Progenitor cell of endocrine pancreas (in vitro differentiated cells): ENCODE data around the gene SCARF2. TPM values are rescaled to one million over a fixed set of nuclear protein-coding genes. Genes with fewer than 3 reads are reported as not detected.

Experiments
- DNase-seq: peaks from one replicate; pipeline ENCODE4 v3.0.0; 2021; ENCODE audit warnings: low spot score; ENCODE audit not compliant: unreplicated experiment
- H3K27ac Mint-ChIP-seq: 2 replicates; pipeline ENCODE4 v1.8.0; 2021; ENCODE audit warnings: mild to moderate bottlenecking, moderate library complexity, mixed read lengths
- H3K27me3 Mint-ChIP-seq: 2 replicates; pipeline ENCODE4 v1.8.0; 2021; ENCODE audit warnings: mixed read lengths
- H3K36me3 Mint-ChIP-seq: 2 replicates; pipeline ENCODE4 v1.8.0; 2022; ENCODE audit warnings: mixed read lengths; ENCODE audit not compliant: insufficient read depth
- H3K4me1 Mint-ChIP-seq: 2 replicates; pipeline ENCODE4 v1.8.0; 2021; ENCODE audit warnings: low read depth, mixed read lengths
- H3K4me3 Mint-ChIP-seq: 2 replicates; pipeline ENCODE4 v1.8.0; 2021; ENCODE audit warnings: low read depth, mild to moderate bottlenecking, moderate library complexity, mixed read lengths
- H3K9me3 Mint-ChIP-seq: 2 replicates; pipeline ENCODE4 v1.8.0; 2021; ENCODE audit warnings: low read depth, mixed read lengths
- total RNA-seq: library from RNA; stranded (reverse); gene quantifications from 2 replicates; pipeline ENCODE4 v1.2.1, GENCODE V29; 2021
- TF ChIP-seq, protein P1 (sequence below): fragments of 200-600 bp; sonication (generic); IDR thresholded peaks from one replicate; pipeline ENCODE4 v1.5.0; 2021; ENCODE audit warnings: antibody characterized with exemption, mild to moderate bottlenecking; ENCODE audit not compliant: unreplicated experiment

The SCARF2 gene
- total RNA-seq, 1 donor from 2014 or later: 14.4 TPM

DNA sequence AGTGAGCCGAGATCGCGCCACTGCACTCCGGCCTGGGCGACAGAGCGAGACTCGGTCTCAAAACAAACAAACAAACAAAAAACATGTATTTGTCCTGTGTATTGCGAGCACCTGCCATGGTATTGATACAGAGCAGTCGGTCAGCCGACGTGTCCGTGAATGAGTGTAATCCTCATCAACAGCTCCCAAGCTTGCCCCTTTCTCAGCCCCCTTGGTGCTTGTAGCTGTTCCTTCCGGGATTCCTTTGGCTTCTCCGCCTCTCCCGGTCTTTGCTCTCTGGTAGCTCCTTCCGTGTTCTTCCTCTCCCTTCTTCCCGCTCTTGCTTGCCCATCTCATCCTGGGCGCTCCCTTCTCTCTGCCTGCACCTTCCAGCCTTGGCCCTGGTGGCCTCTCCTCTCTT lies 32.7 kb downstream of the SCARF2 start:
- H3K27me3 Mint-ChIP-seq: no peaks in the 10 kb centered on the region
- no peak overlapping the region for H3K27ac Mint-ChIP-seq
- TF ChIP-seq, protein P1, sequence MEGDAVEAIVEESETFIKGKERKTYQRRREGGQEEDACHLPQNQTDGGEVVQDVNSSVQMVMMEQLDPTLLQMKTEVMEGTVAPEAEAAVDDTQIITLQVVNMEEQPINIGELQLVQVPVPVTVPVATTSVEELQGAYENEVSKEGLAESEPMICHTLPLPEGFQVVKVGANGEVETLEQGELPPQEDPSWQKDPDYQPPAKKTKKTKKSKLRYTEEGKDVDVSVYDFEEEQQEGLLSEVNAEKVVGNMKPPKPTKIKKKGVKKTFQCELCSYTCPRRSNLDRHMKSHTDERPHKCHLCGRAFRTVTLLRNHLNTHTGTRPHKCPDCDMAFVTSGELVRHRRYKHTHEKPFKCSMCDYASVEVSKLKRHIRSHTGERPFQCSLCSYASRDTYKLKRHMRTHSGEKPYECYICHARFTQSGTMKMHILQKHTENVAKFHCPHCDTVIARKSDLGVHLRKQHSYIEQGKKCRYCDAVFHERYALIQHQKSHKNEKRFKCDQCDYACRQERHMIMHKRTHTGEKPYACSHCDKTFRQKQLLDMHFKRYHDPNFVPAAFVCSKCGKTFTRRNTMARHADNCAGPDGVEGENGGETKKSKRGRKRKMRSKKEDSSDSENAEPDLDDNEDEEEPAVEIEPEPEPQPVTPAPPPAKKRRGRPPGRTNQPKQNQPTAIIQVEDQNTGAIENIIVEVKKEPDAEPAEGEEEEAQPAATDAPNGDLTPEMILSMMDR: no peak
- H3K4me3 Mint-ChIP-seq: no peak overlapping the region
- peaks cover under 1% of the 10 kb centered on the region for H3K4me1 Mint-ChIP-seq
- DNase-seq: no peak
- H3K9me3 Mint-ChIP-seq: no peaks in the 10 kb centered on the region
- peaks cover 14% of the 10 kb centered on the region for H3K36me3 Mint-ChIP-seq

DNA sequence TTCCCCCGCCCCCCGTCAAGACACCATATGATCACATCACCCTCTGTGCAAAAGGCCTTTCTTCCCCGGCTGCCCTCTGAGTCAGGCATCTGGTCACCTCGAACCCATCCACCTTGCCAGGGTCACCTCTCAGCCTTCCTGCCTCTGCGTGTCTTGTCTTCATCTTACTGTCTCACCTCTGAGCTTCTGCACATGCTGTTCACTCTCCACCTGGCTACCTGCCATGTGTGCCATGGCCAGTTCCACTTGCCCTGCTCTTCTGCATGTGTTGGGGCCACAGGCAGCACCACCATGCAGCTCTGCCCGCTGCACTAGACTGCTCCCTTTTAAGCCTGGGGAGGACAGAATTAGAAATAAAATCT lies 33.9 kb downstream of the SCARF2 start:
- no peaks in the 10 kb centered on the region for H3K9me3 Mint-ChIP-seq
- no peak overlapping the region for H3K4me3 Mint-ChIP-seq
- peaks cover 9% of the 10 kb centered on the region for H3K4me1 Mint-ChIP-seq

DNA sequence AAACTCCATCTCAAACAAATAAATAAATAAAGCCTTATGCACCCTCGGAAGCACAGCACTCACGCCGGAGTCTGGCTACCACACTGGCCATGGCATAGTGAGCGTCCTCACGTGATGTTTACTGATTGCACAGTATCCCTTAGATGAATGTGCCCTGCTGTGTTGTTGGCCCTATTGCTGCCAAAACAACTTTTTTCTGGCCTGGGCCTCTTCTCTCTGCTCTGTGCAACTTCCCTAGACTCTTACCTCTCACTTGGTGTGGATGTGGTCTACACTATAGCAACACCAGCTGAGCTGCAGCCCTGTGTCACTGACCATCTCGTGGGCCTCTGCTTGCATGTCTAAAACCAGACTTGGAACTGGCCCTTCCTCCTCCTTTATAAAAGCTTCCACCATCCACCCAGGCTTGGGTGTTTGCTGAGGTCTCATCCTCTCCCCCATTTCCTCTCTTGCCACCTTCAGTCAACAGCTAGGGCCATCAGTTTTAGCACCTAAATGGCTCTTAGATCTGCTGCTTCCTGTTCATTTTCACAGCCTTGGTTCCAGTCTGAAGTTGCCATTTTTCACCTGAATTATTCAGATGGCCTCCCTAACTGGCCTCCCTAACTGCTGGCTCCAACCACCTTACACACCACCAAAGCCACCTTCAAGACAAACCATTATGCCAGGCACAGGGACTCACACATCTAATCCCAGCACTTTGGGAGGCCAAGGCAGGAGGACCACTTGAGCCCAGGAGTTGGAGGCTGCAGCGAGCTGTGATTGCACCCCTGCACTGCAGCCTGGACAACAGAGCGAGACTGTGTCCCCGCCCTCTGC lies 34.5 kb downstream of the SCARF2 start:
- Mint-ChIP-seq H3K27me3 (no peaks in the 10 kb centered on the region), H3K9me3 (no peaks in the 10 kb centered on the region), H3K36me3 (peaks cover 12% of the 10 kb centered on the region), H3K4me1 (peaks cover 12% of the 10 kb centered on the region), H3K4me3 (no peak overlapping the region), H3K27ac (no peak overlapping the region)
- TF ChIP-seq, protein P1: no peak
- no peak for DNase-seq

More for the DNA sequence above, 33.9 kb downstream of the SCARF2 start:
- H3K27me3 Mint-ChIP-seq: no peaks in the 10 kb centered on the region
- TF ChIP-seq, protein P1: no peak
- no peak for DNase-seq
- no peak overlapping the region for H3K27ac Mint-ChIP-seq
- H3K36me3 Mint-ChIP-seq: peaks cover 12% of the 10 kb centered on the region

DNA sequence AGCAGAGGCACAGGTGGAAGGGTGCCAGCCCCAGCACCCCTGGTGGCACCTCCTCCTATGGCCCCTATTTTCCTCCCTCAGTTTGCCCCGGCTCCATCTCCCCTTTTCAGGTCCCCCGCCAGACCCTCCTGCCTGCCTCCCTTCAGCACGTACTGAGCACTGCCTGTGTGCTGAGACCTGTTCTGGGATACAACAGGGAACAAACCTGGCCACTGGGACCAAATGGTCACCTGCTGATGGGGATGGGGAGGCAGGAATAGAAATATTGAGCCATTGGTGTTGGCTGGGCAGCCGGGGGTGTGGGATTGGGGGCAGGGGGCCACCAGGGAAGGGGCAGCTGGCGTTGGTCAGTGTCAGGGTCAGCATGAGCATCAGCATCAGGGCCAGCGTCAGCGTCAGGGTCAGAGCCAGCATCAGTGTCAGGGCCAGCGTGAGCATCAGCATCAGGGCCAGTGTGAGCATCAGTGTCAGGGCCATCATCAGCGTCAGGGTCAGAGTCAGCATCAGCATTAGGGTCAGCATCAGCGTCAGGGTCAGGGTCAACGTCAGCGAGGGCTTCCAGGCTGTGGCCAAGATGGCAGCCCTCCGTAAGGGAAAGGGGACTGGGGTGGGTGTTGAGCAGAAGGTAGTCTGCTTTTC lies 36.1 kb downstream of the SCARF2 start:
- Mint-ChIP-seq H3K36me3 (peaks cover 9% of the 10 kb centered on the region), H3K27ac (no peak overlapping the region), H3K4me3 (no peak overlapping the region), H3K27me3 (no peaks in the 10 kb centered on the region), H3K4me1 (peaks cover 16% of the 10 kb centered on the region), H3K9me3 (no peaks in the 10 kb centered on the region)
- TF ChIP-seq, protein P1: no peak
- no peak for DNase-seq

DNA sequence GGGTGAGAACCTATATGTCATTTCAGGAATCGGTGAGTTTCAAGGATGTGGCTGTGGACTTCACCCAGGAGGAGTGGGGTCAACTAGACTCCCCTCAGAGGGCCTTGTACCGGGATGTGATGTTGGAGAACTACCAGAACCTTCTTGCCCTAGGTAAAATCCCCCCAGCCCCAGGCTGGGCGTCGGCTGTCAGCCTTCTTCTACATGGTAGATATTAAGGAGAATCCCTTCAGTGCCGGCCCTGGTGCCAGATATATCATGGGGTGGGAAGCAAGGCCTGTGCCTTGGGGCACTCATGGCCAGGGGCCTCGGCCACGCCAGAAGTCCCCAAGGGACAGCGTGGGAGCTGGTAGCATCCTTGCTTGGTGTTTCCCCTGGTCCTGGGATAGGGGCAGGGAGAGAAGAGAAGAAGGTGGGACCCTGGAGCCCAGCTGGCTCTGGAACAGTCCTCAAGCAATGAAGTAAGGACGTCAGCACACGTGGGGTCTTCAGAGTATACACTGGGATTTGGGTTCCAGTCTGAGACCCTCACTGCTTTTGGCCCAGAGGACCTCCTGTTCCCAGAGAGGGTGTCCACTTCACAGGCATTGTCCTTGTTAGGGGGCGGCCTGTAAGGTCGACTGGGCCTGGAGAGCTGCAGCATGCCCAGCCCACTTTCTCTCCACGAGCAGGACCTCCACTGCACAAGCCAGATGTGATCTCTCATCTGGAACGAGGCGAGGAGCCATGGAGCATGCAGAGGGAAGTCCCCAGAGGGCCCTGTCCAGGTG lies 36.8 kb downstream of the SCARF2 start:
- peaks cover 23% of the 10 kb centered on the region for H3K4me1 Mint-ChIP-seq
- H3K27me3 Mint-ChIP-seq: no peaks in the 10 kb centered on the region
- H3K4me3 Mint-ChIP-seq: no peak overlapping the region
- peaks cover 9% of the 10 kb centered on the region for H3K36me3 Mint-ChIP-seq
- TF ChIP-seq, protein P1: no peak
- DNase-seq: no peak
- H3K9me3 Mint-ChIP-seq: no peaks in the 10 kb centered on the region
- no peak overlapping the region for H3K27ac Mint-ChIP-seq
